Fibroblast of the aortic adventitia (primary cell): ENCODE results near the gene ZNF672. TPM values are rescaled to one million over a fixed set of nuclear protein-coding genes. Genes with fewer than 3 reads are reported as not detected.

Experiments
- DNase-seq: peaks from one replicate; pipeline ENCODE4 v3.0.0-alpha.2; 2010; ENCODE audit warnings: low read depth
- H3K4me3 ChIP-seq: 2 replicates; pipeline ENCODE4 v1.5.1; 2011; ENCODE audit warnings: low read depth, mild to moderate bottlenecking, control low read depth, low read length, moderate library complexity
- CTCF ChIP-seq: IDR thresholded peaks from 2 replicates; pipeline ENCODE4 v1.5.1; 2011; ENCODE audit warnings: mild to moderate bottlenecking, low read length, control low read depth, inconsistent platforms; ENCODE audit not compliant: insufficient read depth
- total RNA-seq: library from RNA; depleted of rRNA; stranded (reverse); fragments of >200 nt; gene quantifications from 2 replicates; pipeline ENCODE4 v1.2.3, GENCODE V29; 2012; ENCODE audit warnings: low replicate concordance

The ZNF672 gene
- total RNA-seq, 1 donor = 12.9 TPM

GRCh38 chr1:248837045-248837780 lies 811 bp upstream of the ZNF672 start:
- DNase-seq = no peak
- no peak for TF ChIP-seq CTCF
- peak overlapping the region; percentile 79 for H3K4me3 ChIP-seq

- no peak for TF ChIP-seq CTCF
- peak; percentile 81 for DNase-seq
- H3K4me3 ChIP-seq = peak overlapping the region; percentile 87
These were observed 538 bp downstream of the ZNF672 start for GRCh38 chr1:248838357-248839167.

GRCh38 chr1:248839168-248839555 lies 1.1 kb downstream of the ZNF672 start:
- peak overlapping the region; percentile 87 for H3K4me3 ChIP-seq
- TF ChIP-seq CTCF = no peak
- no peak for DNase-seq

- H3K4me3 ChIP-seq = no peak overlapping the region
- no peak for DNase-seq
- TF ChIP-seq CTCF = no peak
These were observed 2.9 kb downstream of the ZNF672 start for GRCh38 chr1:248840946-248841345.

GRCh38 chr1:248841702-248842395 lies 3.8 kb downstream of the ZNF672 start:
- H3K4me3 ChIP-seq = peak overlapping the region; percentile 6
- TF ChIP-seq CTCF = peak; percentile 76
- DNase-seq = peak; percentile 83

GRCh38 chr1:248842781-248843331 lies 4.8 kb downstream of the ZNF672 start:
- DNase-seq = no peak
- TF ChIP-seq CTCF = no peak
- no peak overlapping the region for H3K4me3 ChIP-seq
